NCI-H2227 treated with DMSO at 0.1 percent for 48 hours (cell line): ENCODE data around the gene ADRA1B.

Source experiments
- DNase-seq: peaks from one replicate; lab custom pipeline; 2025; lab: John Stamatoyannopoulos, UW

The ADRA1B gene

GRCh38 chr5:159915904-159916840 lies at the start of gene ADRA1B:
Gene ADRA1B, plus strand, starts transcription at chr5:159916482. Its CDS starts 424 bp downstream, at chr5:159916906.
- DNase-seq = no peak

GRCh38 chr5:159873680-159874079 lies 42.6 kb upstream of the ADRA1B start:
- DNase-seq = no peak

DNA sequence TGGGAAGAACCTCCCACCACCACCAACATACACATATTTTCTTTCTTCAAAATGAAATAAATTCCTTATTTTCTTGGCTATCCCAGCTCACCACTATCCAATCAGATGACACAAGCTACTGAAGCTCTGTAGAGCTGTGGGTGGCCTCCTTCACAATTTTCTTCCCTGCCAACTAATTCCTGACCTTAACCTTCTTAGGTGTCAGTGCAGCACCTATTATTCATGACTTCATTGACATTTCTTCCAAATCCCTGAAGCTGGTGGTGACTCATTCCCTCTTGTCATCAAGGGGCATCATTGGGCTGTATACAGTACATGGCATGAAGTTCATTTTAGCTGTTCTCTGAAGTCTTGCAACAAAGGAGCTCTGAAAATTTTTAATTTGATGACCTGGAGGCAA lies 42.0 kb upstream of the ADRA1B start:
- DNase-seq = no peak

- DNase-seq = no peak
Observed at GRCh38 chr5:159877016-159877415, 39.3 kb upstream of the ADRA1B start.

DNA sequence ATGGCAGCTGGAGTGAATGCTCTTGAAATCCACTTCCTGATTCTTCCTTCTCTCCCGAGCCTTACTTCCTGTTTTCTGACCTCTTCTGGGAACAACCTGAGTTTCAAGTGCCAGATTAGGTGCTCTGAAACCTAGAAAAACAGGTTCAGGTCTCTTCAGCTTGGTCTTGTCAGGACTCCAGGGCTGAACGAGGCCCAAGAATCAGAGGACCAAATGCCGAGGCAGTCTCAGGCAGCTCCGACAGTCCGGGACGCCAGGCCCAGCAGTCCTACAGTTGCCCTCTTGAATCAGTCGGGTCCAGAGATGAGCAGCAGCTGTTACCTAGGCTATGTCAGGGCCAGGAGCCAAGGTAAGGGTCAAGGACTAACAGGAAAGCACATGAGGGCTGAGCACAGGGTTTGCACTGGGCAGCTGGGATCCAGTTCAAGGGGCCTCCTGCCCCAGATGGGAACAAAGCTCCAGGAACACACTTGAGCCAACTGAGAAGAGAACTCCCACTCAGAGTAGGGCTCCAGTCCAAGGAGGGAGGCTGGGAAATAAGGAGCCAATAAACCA lies 38.3 kb upstream of the ADRA1B start:
- no peak for DNase-seq

GRCh38 chr5:159878988-159879471 lies 37.3 kb upstream of the ADRA1B start:
- DNase-seq = no peak

DNA sequence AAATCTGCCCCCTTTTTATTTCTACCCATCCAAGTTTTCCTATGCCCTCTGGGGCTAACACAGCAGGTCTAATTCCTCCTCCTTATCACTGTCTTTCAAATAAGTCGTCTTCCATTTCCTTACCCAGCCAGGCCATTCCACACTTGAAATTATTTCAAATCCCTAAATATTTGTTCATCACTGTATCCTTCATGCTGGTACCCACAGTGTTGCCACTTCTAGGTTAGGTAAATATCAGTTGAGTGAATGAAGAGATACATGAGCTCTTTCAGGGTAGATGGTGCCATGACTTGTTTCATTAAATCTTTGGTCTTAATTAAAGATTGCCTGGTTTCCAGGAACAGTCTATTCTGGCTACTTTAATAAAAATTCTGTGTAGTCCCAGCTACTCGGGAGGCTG lies 35.6 kb upstream of the ADRA1B start:
- no peak for DNase-seq

- no peak for DNase-seq
Observed at GRCh38 chr5:159881967-159882366, 34.3 kb upstream of the ADRA1B start.

GRCh38 chr5:159883522-159883950 lies 32.7 kb upstream of the ADRA1B start:
- no peak for DNase-seq

GRCh38 chr5:159884917-159885620 lies 31.2 kb upstream of the ADRA1B start:
- DNase-seq = no peak

GRCh38 chr5:159886296-159886695 lies 30.0 kb upstream of the ADRA1B start:
- DNase-seq = no peak

DNA sequence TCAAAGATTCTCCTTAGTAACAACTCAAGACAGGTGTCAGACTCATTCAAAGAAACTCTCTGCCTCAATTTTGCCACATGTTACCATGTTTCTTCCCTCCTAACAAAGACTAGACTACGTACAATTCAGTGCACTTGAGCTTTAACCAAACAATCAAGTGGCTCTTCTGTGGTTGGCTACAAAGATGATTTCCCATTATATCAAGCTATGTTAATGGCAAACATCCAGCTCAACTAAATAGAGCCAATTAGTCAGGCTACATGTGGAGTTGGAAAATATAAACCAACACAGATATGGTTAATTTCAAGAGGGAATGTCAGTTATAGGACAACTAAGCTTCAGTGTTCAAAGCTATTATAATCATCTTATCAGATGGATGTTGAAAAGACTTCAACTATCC lies 29.2 kb upstream of the ADRA1B start:
- DNase-seq = no peak

DNA sequence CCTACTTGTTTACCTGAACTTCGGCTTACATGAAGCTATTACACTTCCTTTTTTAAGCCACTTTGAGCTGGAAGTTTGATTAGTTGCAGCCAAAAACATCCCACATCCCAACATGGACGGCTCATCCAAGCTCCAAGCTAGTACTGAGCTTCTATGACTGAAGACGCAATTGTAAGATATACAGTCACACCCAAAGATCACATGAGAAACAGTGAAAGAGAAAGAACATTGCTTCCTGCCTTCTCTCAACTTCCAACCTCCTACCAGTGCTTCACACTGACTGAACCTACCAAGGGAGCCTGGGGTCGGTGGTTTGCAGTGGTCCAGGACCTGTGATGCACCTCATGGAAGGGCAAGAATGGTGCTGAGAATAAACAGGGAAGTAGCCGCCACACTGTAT lies 27.4 kb upstream of the ADRA1B start:
- DNase-seq = no peak

GRCh38 chr5:159890141-159890540 lies 26.1 kb upstream of the ADRA1B start:
- no peak for DNase-seq

GRCh38 chr5:159891371-159891770 lies 24.9 kb upstream of the ADRA1B start:
- DNase-seq = no peak

DNA sequence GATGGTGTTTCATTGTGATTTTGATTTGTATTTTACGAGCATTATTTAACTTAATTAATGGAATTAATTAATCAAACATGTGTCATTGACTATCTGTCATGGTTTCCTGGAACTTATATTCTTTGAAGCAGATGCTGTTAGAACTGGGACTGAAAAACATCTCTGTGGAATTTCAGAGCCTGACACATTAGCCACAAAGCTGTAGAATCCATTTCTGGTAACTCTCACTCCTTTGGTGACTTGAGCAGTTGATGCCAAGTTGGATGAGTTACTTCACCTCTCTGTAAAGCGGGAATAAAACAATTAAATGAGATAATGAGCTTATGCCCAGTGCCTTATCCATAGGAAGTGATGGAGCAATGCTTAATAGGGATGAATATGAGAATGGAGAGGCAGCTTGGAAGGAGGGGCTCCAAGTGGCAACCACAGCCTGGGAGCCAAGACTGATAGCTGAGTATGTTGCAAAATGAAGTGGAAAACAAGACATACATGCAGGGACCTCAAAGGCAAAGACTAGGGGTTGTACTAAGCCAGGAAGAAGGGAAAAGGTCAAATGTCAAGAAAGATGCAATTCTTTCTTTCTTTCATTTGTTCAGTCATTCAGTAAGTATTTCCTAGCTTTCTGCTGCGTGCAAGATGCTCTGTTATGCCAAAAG lies 23.1 kb upstream of the ADRA1B start:
- no peak for DNase-seq

GRCh38 chr5:159894149-159894720 lies 22.0 kb upstream of the ADRA1B start:
- no peak for DNase-seq

DNA sequence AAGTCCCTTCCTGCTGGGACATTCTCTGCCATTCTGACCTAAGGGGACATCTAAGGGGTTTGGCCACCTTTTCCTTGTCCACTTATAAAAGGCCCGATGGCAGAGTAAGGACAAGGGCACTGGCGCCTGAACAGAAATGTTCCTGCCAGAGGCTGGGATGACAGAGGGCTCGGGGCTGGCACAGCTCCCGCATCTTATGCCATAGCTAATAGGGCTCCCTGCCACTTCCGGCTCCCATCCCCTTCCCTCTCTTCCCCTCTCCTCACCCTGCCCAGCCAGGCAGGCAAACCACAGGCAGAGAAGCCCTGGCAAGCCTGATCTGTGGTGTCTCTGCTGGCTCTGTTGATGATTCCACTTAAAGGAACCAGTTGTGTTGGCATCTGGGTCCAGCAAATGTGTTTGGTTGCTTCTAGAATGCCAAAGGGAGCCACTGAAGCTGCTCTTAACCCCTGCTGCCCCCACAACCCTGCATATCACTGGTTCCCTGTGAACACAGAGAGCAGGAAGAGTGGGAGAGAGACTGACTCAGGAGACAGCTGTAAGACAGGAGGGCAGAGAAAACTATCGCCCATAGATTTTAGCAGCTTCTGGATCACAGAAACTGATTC lies 18.4 kb upstream of the ADRA1B start:
- no peak for DNase-seq

DNA sequence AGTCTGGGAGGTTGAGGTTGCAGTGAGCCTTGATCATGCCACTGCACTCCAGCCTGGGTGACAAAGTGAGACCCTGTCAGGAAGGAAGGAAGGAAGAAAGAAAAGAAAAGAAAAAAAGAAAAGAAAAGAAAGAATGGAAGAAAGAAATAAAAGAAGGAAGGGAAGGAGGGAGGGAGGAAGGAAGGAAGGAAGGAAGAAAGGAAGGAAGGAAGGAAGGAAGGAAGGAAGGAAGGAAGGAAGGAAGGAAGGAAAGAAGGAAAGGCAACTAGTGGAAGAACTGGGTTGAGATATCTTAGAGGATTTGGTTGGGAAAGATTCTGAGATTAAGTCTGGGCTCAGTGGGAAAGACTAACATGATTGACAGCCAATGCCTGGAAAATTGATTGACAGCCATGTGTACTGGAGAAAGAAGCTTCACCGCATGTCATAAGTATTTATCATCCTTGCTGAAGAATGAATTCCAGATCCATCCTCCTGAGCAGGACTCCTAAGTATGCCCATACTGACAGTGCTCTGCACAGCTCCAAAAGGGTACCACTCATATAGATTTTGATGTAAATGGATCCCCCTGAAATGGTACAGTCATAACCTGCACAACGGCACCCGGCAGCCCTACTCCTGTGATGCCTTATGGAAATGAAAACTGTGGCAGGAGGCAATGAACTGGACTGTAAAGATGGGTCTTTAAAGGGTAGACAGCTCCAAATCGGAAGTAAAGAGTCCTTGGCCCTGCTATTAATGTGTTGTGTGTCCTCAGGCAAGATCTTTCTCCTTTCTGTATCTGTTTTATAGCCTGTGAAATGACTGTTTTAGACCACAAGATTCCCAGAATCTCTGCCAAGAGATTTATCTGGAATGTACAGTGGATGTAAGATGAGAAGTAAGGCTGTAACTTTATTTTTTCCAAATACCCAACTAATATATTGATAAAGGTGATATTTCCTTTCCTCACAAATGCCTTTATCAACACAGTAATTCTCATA lies 16.9 kb upstream of the ADRA1B start:
- no peak for DNase-seq

DNA sequence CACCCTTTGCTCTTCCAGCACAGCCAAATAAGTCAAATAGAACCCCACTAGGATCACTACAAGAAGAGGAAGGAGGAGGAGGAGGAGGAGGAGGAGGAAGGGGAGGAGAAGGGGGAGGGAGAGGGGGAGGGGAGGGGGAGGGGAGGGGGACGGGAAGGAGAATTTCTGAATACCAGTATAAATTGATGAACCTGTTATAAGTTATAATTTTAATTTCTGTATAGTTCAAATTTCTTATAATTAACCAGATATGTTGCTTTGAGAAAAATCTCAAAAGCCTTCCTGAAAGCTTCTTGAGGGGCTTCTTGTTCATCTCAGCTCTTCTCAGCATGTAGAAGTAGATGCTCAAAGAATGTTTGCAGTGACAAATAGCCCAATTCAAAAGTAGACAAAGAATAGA lies 15.0 kb upstream of the ADRA1B start:
- DNase-seq = no peak
